NAMALWA (cell line): ENCODE data around the gene NMRK1.

Experiments
- DNase-seq: peaks from one replicate; pipeline ENCODE4 v3.0.0-alpha.2; 2015; ENCODE audit warnings: low spot score

NMRK1 gene

GRCh38 chr9:75101004-75101588, 13.1 kb upstream of the NMRK1 start:
- no peak for DNase-seq

GRCh38 chr9:75096796-75097195, 8.8 kb upstream of the NMRK1 start:
- no peak for DNase-seq

- no peak for DNase-seq
Observed at GRCh38 chr9:75092766-75093165, 4.8 kb upstream of the NMRK1 start.

- no peak for DNase-seq
Observed at GRCh38 chr9:75090579-75090978, 2.6 kb upstream of the NMRK1 start.

GRCh38 chr9:75089373-75089766, 1.4 kb upstream of the NMRK1 start:
- no peak for DNase-seq

GRCh38 chr9:75088646-75089372, 854 bp upstream of the NMRK1 start:
- peak; percentile 76 for DNase-seq

- peak; percentile 76 for DNase-seq
Observed at GRCh38 chr9:75087289-75087823, 599 bp downstream of the NMRK1 start.

- DNase-seq, result no peak
Observed at GRCh38 chr9:75086541-75087288, 1.2 kb downstream of the NMRK1 start.

- DNase-seq, result no peak
Observed at GRCh38 chr9:75085640-75086039, 2.3 kb downstream of the NMRK1 start.

GRCh38 chr9:75084081-75084672, 3.8 kb downstream of the NMRK1 start:
- no peak for DNase-seq

- no peak for DNase-seq
Observed at GRCh38 chr9:75083188-75083970, 4.6 kb downstream of the NMRK1 start.

GRCh38 chr9:75081632-75082031, 6.3 kb downstream of the NMRK1 start:
- no peak for DNase-seq

- DNase-seq, result no peak
Observed at GRCh38 chr9:75072895-75073294, 15.1 kb downstream of the NMRK1 start.

- DNase-seq, result no peak
Observed at GRCh38 chr9:75071530-75072122, 16.3 kb downstream of the NMRK1 start.

- no peak for DNase-seq
Observed at GRCh38 chr9:75069171-75069570, 18.8 kb downstream of the NMRK1 start.

GRCh38 chr9:75067894-75068293, 20.1 kb downstream of the NMRK1 start:
- DNase-seq, result no peak

GRCh38 chr9:75065510-75065909, 22.4 kb downstream of the NMRK1 start:
- DNase-seq, result peak; percentile 13

- DNase-seq, result no peak
Observed at GRCh38 chr9:75064307-75065025, 23.5 kb downstream of the NMRK1 start.

GRCh38 chr9:75063556-75064305, 24.2 kb downstream of the NMRK1 start:
- DNase-seq, result no peak

- DNase-seq, result no peak
Observed at GRCh38 chr9:75061169-75061568, 26.8 kb downstream of the NMRK1 start.
